Activated naive CD4-positive, alpha-beta T cell treated with anti-CD3 and anti-CD28 coated beads for 36 hours (primary cell): ENCODE results near the gene BAIAP2L1. TPM values are rescaled to one million over a fixed set of nuclear protein-coding genes. Genes with fewer than 3 reads are reported as not detected.
"Not testable (repeated sequence)": the region's sequence is repeated elsewhere in the genome, so short reads cannot be mapped to it uniquely, and the experiment has no call there.

Experiments used
- CTCF ChIA-PET: fragments of 350-600 bp; sonication (Branson Sonifier 250); formaldehyde crosslinking; loops from one replicate; lab custom pipeline; 2021; ENCODE audit warnings: antibody characterized with exemption; lab: Charles Lee
- DNase-seq: peaks from one replicate; pipeline ENCODE4 v3.0.0-alpha.2; 2020
- H3K27ac Mint-ChIP-seq: one replicate; pipeline ENCODE4 v1.8.0; 2021; ENCODE audit warnings: mild to moderate bottlenecking, mixed read lengths
- H3K27me3 Mint-ChIP-seq: one replicate; pipeline ENCODE4 v1.8.0; 2021; ENCODE audit warnings: low read depth, mixed read lengths
- H3K36me3 Mint-ChIP-seq: one replicate; pipeline ENCODE4 v1.8.0; 2021; ENCODE audit warnings: low read depth, mixed read lengths
- H3K4me1 Mint-ChIP-seq: one replicate; pipeline ENCODE4 v1.8.0; 2021; ENCODE audit warnings: low read depth, mixed read lengths
- H3K4me3 Mint-ChIP-seq: one replicate; pipeline ENCODE4 v1.8.0; 2021; ENCODE audit warnings: mild to moderate bottlenecking, moderate library complexity, mixed read lengths
- H3K9me3 Mint-ChIP-seq: one replicate; pipeline ENCODE4 v1.8.0; 2021; ENCODE audit warnings: mixed read lengths
- intact Hi-C: fragments of 100-400 bp; cut with micrococcal nuclease; formaldehyde crosslinking; loops from one replicate; pipeline ENCODE4 v1.15.1; 2023
- total RNA-seq, 2 experiments: library from RNA; stranded (reverse); gene quantifications; one replicate each; pipeline ENCODE4 v1.2.3, GENCODE V29; 2021

The BAIAP2L1 gene
- total RNA-seq = 1 to 10 TPM; 5.6 to 6.1 TPM

GRCh38 chr7:98400542-98401340 lies at the start of gene BAIAP2L1:
BAIAP2L1 (minus strand) TSS chr7:98401090; CDS start chr7:98400852, 238 bp downstream.
- no peaks in the 10 kb centered on the region for H3K36me3 Mint-ChIP-seq
- peaks cover 8% of the 10 kb centered on the region for H3K4me1 Mint-ChIP-seq
- intact Hi-C loops = loop anchor here (1.0 to 2.0 kb wide), 9 partner anchors 106 to 528 kb away; partner anchors contain the start of genes ASNS, BRI3, LMTK2 and TECPR1
- no peak within 1 kb of the TSS for H3K27ac Mint-ChIP-seq
- no peaks in the 10 kb centered on the region for H3K9me3 Mint-ChIP-seq
- H3K4me3 Mint-ChIP-seq = peak within 1 kb of the TSS; percentile 50
- CTCF ChIA-PET = interaction anchor here (0.6 to 1.6 kb wide), 5 partner anchors 103 to 478 kb away, joined by 3 to 5 read pairs (median 3); partner anchors contain the start of gene TRRAP
- peaks cover 16% of the 10 kb centered on the region for H3K27me3 Mint-ChIP-seq
- DNase-seq = peak; percentile 94

GRCh38 chr7:98448766-98449165 lies 47.9 kb upstream of the BAIAP2L1 start:
- H3K4me3 Mint-ChIP-seq = no peak overlapping the region
- H3K9me3 Mint-ChIP-seq = peaks cover 5% of the 10 kb centered on the region
- no peaks in the 10 kb centered on the region for H3K36me3 Mint-ChIP-seq
- CTCF ChIA-PET = no interaction called here
- H3K27ac Mint-ChIP-seq = no peak overlapping the region
- no peaks in the 10 kb centered on the region for H3K4me1 Mint-ChIP-seq
- H3K27me3 Mint-ChIP-seq = no peaks in the 10 kb centered on the region
- DNase-seq = no peak
- intact Hi-C loops = no loop called here

GRCh38 chr7:98440992-98441391 lies 40.1 kb upstream of the BAIAP2L1 start:
- H3K27ac Mint-ChIP-seq, DNase-seq, H3K27me3 Mint-ChIP-seq, H3K9me3 Mint-ChIP-seq, H3K4me3 Mint-ChIP-seq, H3K4me1 Mint-ChIP-seq, H3K36me3 Mint-ChIP-seq, intact Hi-C loops: not testable (repeated sequence)
- CTCF ChIA-PET = interaction anchor here (0.7 kb wide), 1 partner anchor 190 kb away, joined by 4 read pairs; no protein-coding TSS in a partner anchor

GRCh38 chr7:98439484-98439883 lies 38.6 kb upstream of the BAIAP2L1 start:
- Mint-ChIP-seq H3K27ac (no peak overlapping the region), H3K9me3 (peaks cover 9% of the 10 kb centered on the region), H3K36me3 (no peaks in the 10 kb centered on the region), H3K4me3 (no peak overlapping the region), H3K4me1 (peaks cover 3% of the 10 kb centered on the region), H3K27me3 (no peaks in the 10 kb centered on the region)
- intact Hi-C loops = loop anchor here (10.0 kb wide), 1 partner anchor 175 kb away; the partner anchor contains the start of gene NPTX2
- CTCF ChIA-PET = no interaction called here
- no peak for DNase-seq

GRCh38 chr7:98434087-98434486 lies 33.2 kb upstream of the BAIAP2L1 start:
- intact Hi-C loops = loop anchor here (10.0 kb wide), 1 partner anchor 181 kb away; the partner anchor contains the start of gene NPTX2
- Mint-ChIP-seq H3K4me3 (no peak overlapping the region), H3K36me3 (no peaks in the 10 kb centered on the region), H3K4me1 (peaks cover 3% of the 10 kb centered on the region), H3K27me3 (no peaks in the 10 kb centered on the region), H3K9me3 (peaks cover 2% of the 10 kb centered on the region), H3K27ac (no peak overlapping the region)
- CTCF ChIA-PET = interaction anchor here (0.6 to 3.0 kb wide), 3 partner anchors 14 to 311 kb away, joined by 3 to 28 read pairs (median 3); no protein-coding TSS in a partner anchor
- DNase-seq = no peak

- Mint-ChIP-seq H3K27ac (no peak overlapping the region), H3K27me3 (peaks cover 5% of the 10 kb centered on the region), H3K4me1 (no peaks in the 10 kb centered on the region), H3K36me3 (no peaks in the 10 kb centered on the region), H3K9me3 (no peaks in the 10 kb centered on the region), H3K4me3 (no peak overlapping the region)
- CTCF ChIA-PET = interaction anchor here (1.5 to 3.7 kb wide), 3 partner anchors 9 to 411 kb away, joined by 9 to 26 read pairs (median 11); no protein-coding TSS in a partner anchor
- no peak for DNase-seq
- intact Hi-C loops = loop anchor here (10.0 kb wide), 1 partner anchor 185 kb away; the partner anchor contains the start of gene NPTX2
Measured at GRCh38 chr7:98429799-98430198, 28.9 kb upstream of the BAIAP2L1 start.

GRCh38 chr7:98423043-98423442 lies 22.2 kb upstream of the BAIAP2L1 start:
- DNase-seq = no peak
- Mint-ChIP-seq H3K36me3 (no peaks in the 10 kb centered on the region), H3K27ac (no peak overlapping the region), H3K4me1 (no peaks in the 10 kb centered on the region), H3K27me3 (peaks cover 11% of the 10 kb centered on the region), H3K9me3 (no peaks in the 10 kb centered on the region), H3K4me3 (no peak overlapping the region)
- intact Hi-C loops = no loop called here
- CTCF ChIA-PET = interaction anchor here (0.7 to 1.8 kb wide), 2 partner anchors 410 to 418 kb away, joined by 4 to 6 read pairs; no protein-coding TSS in a partner anchor

- intact Hi-C loops = no loop called here
- no peaks in the 10 kb centered on the region for H3K9me3 Mint-ChIP-seq
Measured at GRCh38 chr7:98420966-98421612, 20.2 kb upstream of the BAIAP2L1 start.

GRCh38 chr7:98419988-98420387 lies 19.1 kb upstream of the BAIAP2L1 start:
- H3K4me3 Mint-ChIP-seq, H3K27me3 Mint-ChIP-seq, DNase-seq, H3K4me1 Mint-ChIP-seq, H3K9me3 Mint-ChIP-seq, H3K27ac Mint-ChIP-seq, intact Hi-C loops, H3K36me3 Mint-ChIP-seq: not testable (repeated sequence)
- CTCF ChIA-PET = interaction anchor here (0.6 to 1.9 kb wide), 6 partner anchors 14 to 415 kb away, joined by 3 to 11 read pairs (median 3); no protein-coding TSS in a partner anchor

More at GRCh38 chr7:98420966-98421612, 20.2 kb upstream of the BAIAP2L1 start:
- no peak overlapping the region for H3K4me3 Mint-ChIP-seq
- H3K4me1 Mint-ChIP-seq = no peaks in the 10 kb centered on the region
- H3K36me3 Mint-ChIP-seq = no peaks in the 10 kb centered on the region
- peaks cover 11% of the 10 kb centered on the region for H3K27me3 Mint-ChIP-seq
- no peak overlapping the region for H3K27ac Mint-ChIP-seq
- CTCF ChIA-PET = interaction anchor here (0.6 to 1.9 kb wide), 11 partner anchors 10 to 420 kb away, joined by 3 to 11 read pairs (median 3); no protein-coding TSS in a partner anchor
- DNase-seq = peak; percentile 74

GRCh38 chr7:98419316-98419691 lies 18.4 kb upstream of the BAIAP2L1 start:
- H3K27ac Mint-ChIP-seq, H3K27me3 Mint-ChIP-seq, H3K4me1 Mint-ChIP-seq, H3K36me3 Mint-ChIP-seq, H3K4me3 Mint-ChIP-seq, intact Hi-C loops, H3K9me3 Mint-ChIP-seq, DNase-seq: not testable (repeated sequence)
- CTCF ChIA-PET = interaction anchor here (1.0 kb wide), 1 partner anchor 15 kb away, joined by 3 read pairs; no protein-coding TSS in a partner anchor

GRCh38 chr7:98418636-98419315 lies 17.9 kb upstream of the BAIAP2L1 start:
- no peak overlapping the region for H3K4me3 Mint-ChIP-seq
- H3K36me3 Mint-ChIP-seq = no peaks in the 10 kb centered on the region
- CTCF ChIA-PET = interaction anchor here (0.6 to 1.0 kb wide), 2 partner anchors 15 to 451 kb away, joined by 3 read pairs; no protein-coding TSS in a partner anchor
- no peaks in the 10 kb centered on the region for H3K9me3 Mint-ChIP-seq
- no peak overlapping the region for H3K27ac Mint-ChIP-seq
- H3K27me3 Mint-ChIP-seq = peaks cover 5% of the 10 kb centered on the region
- DNase-seq = peak; percentile 46
- H3K4me1 Mint-ChIP-seq = no peaks in the 10 kb centered on the region
- intact Hi-C loops = no loop called here
